Activated CD4-positive, alpha-beta T cell treated with anti-CD3 and anti-CD28 coated beads, Interleukin-2, amount 10 ng/mL, durations not matched to agents 7 days and 5 days (primary cell): ENCODE measurements around the gene TREH. TPM values are rescaled to one million over a fixed set of nuclear protein-coding genes. Genes with fewer than 3 reads are reported as not detected.
"Not testable (repeated sequence)": the region's sequence is repeated elsewhere in the genome, so short reads cannot be mapped to it uniquely, and the experiment has no call there.

Experiments used
- CTCF ChIA-PET: fragments of 350-600 bp; sonication (Branson Sonifier 250); formaldehyde crosslinking; loops from one replicate; lab custom pipeline; 2021; ENCODE audit warnings: antibody characterized with exemption; lab: Charles Lee
- POLR2A ChIA-PET: fragments of 350-600 bp; sonication (Branson Sonifier 250); formaldehyde crosslinking; loops from one replicate; lab custom pipeline; 2021; ENCODE audit warnings: antibody characterized with exemption; lab: Charles Lee
- DNase-seq: peaks from one replicate; pipeline ENCODE4 v3.0.0-alpha.2; 2020
- H3K27ac Mint-ChIP-seq: one replicate; pipeline ENCODE4 v1.8.0; 2021; ENCODE audit warnings: mild to moderate bottlenecking, moderate library complexity, mixed read lengths
- H3K27me3 Mint-ChIP-seq: one replicate; pipeline ENCODE4 v1.8.0; 2021; ENCODE audit warnings: mixed read lengths
- H3K36me3 Mint-ChIP-seq: one replicate; pipeline ENCODE4 v1.8.0; 2021; ENCODE audit warnings: low read depth, mixed read lengths
- H3K4me1 Mint-ChIP-seq: one replicate; pipeline ENCODE4 v1.8.0; 2021; ENCODE audit warnings: mixed read lengths
- H3K4me3 Mint-ChIP-seq: one replicate; pipeline ENCODE4 v1.8.0; 2021; ENCODE audit warnings: mild to moderate bottlenecking, moderate library complexity, mixed read lengths
- H3K9me3 Mint-ChIP-seq: one replicate; pipeline ENCODE4 v1.8.0; 2021; ENCODE audit warnings: mixed read lengths
- total RNA-seq, 2 experiments: library from RNA; stranded (reverse); gene quantifications; one replicate each; pipeline ENCODE4 v1.2.3, GENCODE V29; 2021

TREH gene
- total RNA-seq: not detected

- CTCF ChIA-PET: interaction anchor here (0.7 to 1.2 kb wide), 3 partner anchors 9 to 230 kb away, joined by 3 to 5 read pairs (median 3); no protein-coding TSS in a partner anchor
- Mint-ChIP-seq H3K36me3 (no peaks in the 10 kb centered on the region), H3K27me3 (peaks cover 4% of the 10 kb centered on the region), H3K9me3 (peaks cover 11% of the 10 kb centered on the region), H3K27ac (no peak within 1 kb of the TSS), H3K4me1 (peaks cover 2% of the 10 kb centered on the region), H3K4me3 (no peak within 1 kb of the TSS)
- no peak for DNase-seq
- POLR2A ChIA-PET: no interaction called here
These were observed at the start of gene TREH for GRCh38 chr11:118679483-118679882. TSS of gene TREH (minus strand) at chr11:118679650. CDS start at chr11:118679627, 23 bp downstream.

- H3K27ac Mint-ChIP-seq, H3K9me3 Mint-ChIP-seq, POLR2A ChIA-PET, H3K36me3 Mint-ChIP-seq, H3K4me1 Mint-ChIP-seq, H3K4me3 Mint-ChIP-seq, DNase-seq, CTCF ChIA-PET: not testable (repeated sequence)
- H3K27me3 Mint-ChIP-seq: peaks cover 13% of the 10 kb centered on the region
These were observed 48.7 kb upstream of the TREH start for GRCh38 chr11:118728112-118728511.

GRCh38 chr11:118727721-118728066 is 48.2 kb upstream of the TREH start:
- CTCF ChIA-PET, DNase-seq, POLR2A ChIA-PET, H3K9me3 Mint-ChIP-seq, H3K36me3 Mint-ChIP-seq, H3K4me3 Mint-ChIP-seq, H3K4me1 Mint-ChIP-seq, H3K27ac Mint-ChIP-seq: not testable (repeated sequence)
- peaks cover 13% of the 10 kb centered on the region for H3K27me3 Mint-ChIP-seq

- H3K4me1 Mint-ChIP-seq, H3K4me3 Mint-ChIP-seq, H3K27ac Mint-ChIP-seq, POLR2A ChIA-PET, CTCF ChIA-PET, H3K9me3 Mint-ChIP-seq, H3K36me3 Mint-ChIP-seq, DNase-seq: not testable (repeated sequence)
- peaks cover 13% of the 10 kb centered on the region for H3K27me3 Mint-ChIP-seq
These were observed 47.7 kb upstream of the TREH start for GRCh38 chr11:118727001-118727720.

GRCh38 chr11:118721478-118722015 is 42.1 kb upstream of the TREH start:
- H3K9me3 Mint-ChIP-seq, H3K27me3 Mint-ChIP-seq, H3K36me3 Mint-ChIP-seq, POLR2A ChIA-PET, H3K4me3 Mint-ChIP-seq, H3K4me1 Mint-ChIP-seq, H3K27ac Mint-ChIP-seq, DNase-seq, CTCF ChIA-PET: not testable (repeated sequence)

GRCh38 chr11:118720740-118721139 is 41.3 kb upstream of the TREH start:
- H3K36me3 Mint-ChIP-seq, H3K4me1 Mint-ChIP-seq, H3K4me3 Mint-ChIP-seq, H3K27me3 Mint-ChIP-seq, DNase-seq, CTCF ChIA-PET, H3K9me3 Mint-ChIP-seq, POLR2A ChIA-PET, H3K27ac Mint-ChIP-seq: not testable (repeated sequence)

- H3K4me3 Mint-ChIP-seq: not testable (repeated sequence)
These were observed 40.6 kb upstream of the TREH start for GRCh38 chr11:118720078-118720477.

GRCh38 chr11:118718562-118718961 is 39.1 kb upstream of the TREH start:
- CTCF ChIA-PET: not testable (repeated sequence)

More at GRCh38 chr11:118720078-118720477, 40.6 kb upstream of the TREH start:
- H3K9me3 Mint-ChIP-seq, CTCF ChIA-PET, DNase-seq, H3K27me3 Mint-ChIP-seq, H3K4me1 Mint-ChIP-seq, H3K36me3 Mint-ChIP-seq, POLR2A ChIA-PET, H3K27ac Mint-ChIP-seq: not testable (repeated sequence)

GRCh38 chr11:118717733-118718132 is 38.3 kb upstream of the TREH start:
- DNase-seq, POLR2A ChIA-PET, H3K9me3 Mint-ChIP-seq, H3K27me3 Mint-ChIP-seq, H3K27ac Mint-ChIP-seq, H3K4me1 Mint-ChIP-seq, H3K36me3 Mint-ChIP-seq, H3K4me3 Mint-ChIP-seq, CTCF ChIA-PET: not testable (repeated sequence)

More at GRCh38 chr11:118718562-118718961, 39.1 kb upstream of the TREH start:
- H3K4me1 Mint-ChIP-seq, H3K36me3 Mint-ChIP-seq, H3K9me3 Mint-ChIP-seq, POLR2A ChIA-PET, H3K4me3 Mint-ChIP-seq, H3K27me3 Mint-ChIP-seq, DNase-seq, H3K27ac Mint-ChIP-seq: not testable (repeated sequence)

- H3K4me3 Mint-ChIP-seq, H3K9me3 Mint-ChIP-seq, H3K36me3 Mint-ChIP-seq, H3K27me3 Mint-ChIP-seq, POLR2A ChIA-PET, H3K4me1 Mint-ChIP-seq, DNase-seq, H3K27ac Mint-ChIP-seq: not testable (repeated sequence)
- CTCF ChIA-PET: interaction anchor here (0.6 kb wide), 1 partner anchor 192 kb away, joined by 3 read pairs; no protein-coding TSS in a partner anchor
These were observed 37.8 kb upstream of the TREH start for GRCh38 chr11:118717221-118717620.

GRCh38 chr11:118715837-118716260 is 36.4 kb upstream of the TREH start:
- no peaks in the 10 kb centered on the region for H3K36me3 Mint-ChIP-seq

GRCh38 chr11:118715245-118715831 is 35.9 kb upstream of the TREH start:
- ChIA-PET POLR2A (no interaction called here), CTCF (interaction anchor here (1.1 kb wide), 1 partner anchor 254 kb away, joined by 3 read pairs; no protein-coding TSS in a partner anchor)
- no peaks in the 10 kb centered on the region for H3K36me3 Mint-ChIP-seq
- H3K27ac Mint-ChIP-seq: no peak overlapping the region
- no peaks in the 10 kb centered on the region for H3K9me3 Mint-ChIP-seq
- H3K4me3 Mint-ChIP-seq: no peak overlapping the region
- peaks cover 4% of the 10 kb centered on the region for H3K27me3 Mint-ChIP-seq
- DNase-seq: no peak
- no peaks in the 10 kb centered on the region for H3K4me1 Mint-ChIP-seq

More at GRCh38 chr11:118715837-118716260, 36.4 kb upstream of the TREH start:
- H3K27me3 Mint-ChIP-seq: peaks cover 4% of the 10 kb centered on the region
- POLR2A ChIA-PET: no interaction called here
- no peaks in the 10 kb centered on the region for H3K9me3 Mint-ChIP-seq
- DNase-seq: no peak
- H3K27ac Mint-ChIP-seq: no peak overlapping the region
- H3K4me3 Mint-ChIP-seq: no peak overlapping the region
- H3K4me1 Mint-ChIP-seq: no peaks in the 10 kb centered on the region
- CTCF ChIA-PET: interaction anchor here (1.1 kb wide), 1 partner anchor 254 kb away, joined by 3 read pairs; no protein-coding TSS in a partner anchor

- CTCF ChIA-PET: no interaction called here
- POLR2A ChIA-PET: no interaction called here
- no peak overlapping the region for H3K4me3 Mint-ChIP-seq
- DNase-seq: no peak
- H3K36me3 Mint-ChIP-seq: no peaks in the 10 kb centered on the region
- peaks cover 3% of the 10 kb centered on the region for H3K27me3 Mint-ChIP-seq
- no peaks in the 10 kb centered on the region for H3K9me3 Mint-ChIP-seq
- H3K27ac Mint-ChIP-seq: no peak overlapping the region
- H3K4me1 Mint-ChIP-seq: no peaks in the 10 kb centered on the region
These were observed 35.4 kb upstream of the TREH start for GRCh38 chr11:118714816-118715215.
